Stimulated activated CD8-positive, alpha-beta memory T cell treated with anti-CD3 and anti-CD28 coated beads, Interleukin-15, amount 100 ng/mL, for 24 hours (primary cell): ENCODE data around the gene TMEM44.
"Not testable (repeated sequence)": the region's sequence is repeated elsewhere in the genome, so short reads cannot be mapped to it uniquely, and the experiment has no call there.

ENCODE experiments used
- DNase-seq: peaks from one replicate; pipeline ENCODE4 v3.0.0-alpha.2; 2020; ENCODE audit warnings: low read depth

Gene TMEM44

DNA sequence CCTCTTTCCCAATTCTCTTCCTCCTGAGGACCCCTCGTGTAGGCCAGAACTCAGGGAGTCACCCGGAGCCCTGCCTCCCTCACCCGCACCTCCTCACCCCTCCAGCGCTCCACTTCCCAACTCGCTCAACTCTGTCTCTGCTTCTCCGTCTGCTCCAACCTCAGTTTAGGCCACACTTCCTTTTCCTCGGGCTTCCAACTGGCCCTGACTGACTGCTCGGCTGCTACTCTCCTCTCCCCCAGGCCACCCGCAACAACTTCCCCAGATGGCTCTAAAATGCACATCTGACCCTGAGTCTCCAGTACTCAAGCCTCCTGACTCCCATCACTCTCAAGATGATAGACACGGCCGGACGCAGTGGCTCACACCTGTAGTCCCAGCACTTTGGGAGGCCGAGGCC is 23.6 kb downstream of the TMEM44 start:
- DNase-seq, result no peak

DNA sequence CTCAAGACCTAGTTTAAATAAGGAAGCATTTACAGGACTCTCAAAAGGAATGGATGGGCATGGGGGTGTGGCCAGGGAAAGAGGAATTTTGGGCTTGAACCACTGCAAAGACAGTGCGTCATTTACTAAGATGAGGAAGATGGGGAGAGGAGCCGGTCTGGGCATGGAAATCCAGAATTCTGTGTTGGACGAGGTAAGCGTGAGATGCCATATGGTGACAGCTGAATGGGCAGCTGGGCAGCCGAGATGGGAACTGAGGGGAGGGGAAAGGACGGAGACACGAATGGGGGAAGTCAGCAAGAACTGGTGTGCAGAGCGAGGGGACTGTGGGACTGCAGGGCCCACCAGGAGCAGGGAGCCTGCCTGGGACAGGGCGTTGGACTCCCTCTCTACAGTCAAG is 24.2 kb downstream of the TMEM44 start:
- DNase-seq, result no peak

DNA sequence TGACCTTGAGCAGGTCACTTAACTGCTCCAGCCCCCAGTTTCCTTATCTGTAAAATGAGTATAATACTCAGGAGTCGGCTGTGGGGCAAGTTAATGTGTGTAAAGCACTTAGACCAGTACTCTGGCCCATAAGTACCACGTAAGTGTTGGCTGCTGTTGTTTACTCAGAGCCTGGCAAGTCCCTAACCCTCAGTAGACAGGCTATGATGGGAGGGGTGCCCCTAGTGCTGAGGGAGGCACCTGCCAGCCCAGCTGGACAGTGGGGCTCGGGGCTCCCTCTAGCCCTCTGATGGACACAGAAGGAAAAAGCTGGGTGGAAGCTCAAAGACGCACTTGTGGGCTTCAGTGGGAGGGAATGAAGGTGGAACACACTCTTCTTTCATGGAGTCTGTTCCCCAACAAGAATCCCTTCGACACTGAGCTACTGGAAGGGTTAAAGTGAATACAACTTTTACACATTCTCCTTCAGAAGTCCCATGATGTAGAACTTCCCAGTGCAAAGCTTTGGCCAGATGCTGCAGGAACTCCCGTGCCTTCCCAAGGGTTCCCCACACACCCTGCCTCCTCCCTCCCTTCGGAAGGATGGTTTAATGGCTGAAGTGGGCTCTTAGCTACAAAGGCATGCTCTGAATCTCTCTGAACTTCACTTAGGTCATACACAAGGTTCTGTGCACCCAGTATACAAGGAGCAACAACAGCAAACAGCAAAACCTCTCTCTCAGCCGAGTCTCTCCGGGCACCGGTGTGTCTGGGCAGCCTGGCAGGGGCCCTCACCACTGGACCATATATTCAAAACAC is 25.4 kb downstream of the TMEM44 start:
- no peak for DNase-seq

DNA sequence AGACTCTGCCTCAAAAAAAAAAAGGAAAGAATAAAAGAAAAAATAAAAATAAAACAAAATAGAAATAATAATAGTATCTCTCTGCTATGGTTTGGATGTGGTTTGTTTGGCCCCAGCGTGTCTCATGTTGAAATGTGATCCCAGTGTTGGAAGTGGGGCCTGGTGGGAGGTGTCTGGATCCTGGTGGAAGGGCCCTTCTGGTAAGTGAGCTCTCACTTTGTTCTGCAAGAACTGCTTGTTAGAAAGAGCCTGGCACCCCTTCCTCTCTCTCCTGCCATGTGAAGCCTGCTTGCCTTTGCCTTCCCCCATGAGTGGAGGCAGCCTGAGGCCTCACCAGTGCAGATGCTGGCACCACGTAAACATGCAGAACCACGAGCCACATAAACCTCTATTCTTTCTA is 26.3 kb downstream of the TMEM44 start:
- DNase-seq, result no peak

DNA sequence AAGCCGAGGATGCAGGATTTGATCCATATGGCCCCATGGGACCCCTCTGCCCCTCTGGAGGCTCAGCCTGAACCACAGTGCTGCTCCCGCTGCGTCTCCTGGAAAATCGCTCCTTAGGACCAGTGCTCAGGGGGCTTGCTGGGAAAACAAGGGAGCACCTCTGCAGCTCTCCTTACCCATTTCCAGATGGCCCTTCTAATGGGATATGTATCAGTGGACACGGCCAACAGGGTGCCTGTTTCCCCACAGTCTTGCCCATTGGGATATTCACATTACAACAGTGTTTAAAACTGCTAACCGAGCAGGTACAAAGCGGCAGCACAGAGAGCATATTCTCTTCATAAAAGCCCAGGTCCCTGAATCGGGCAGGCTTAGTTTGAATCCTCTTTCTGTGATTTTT is 27.1 kb downstream of the TMEM44 start:
- no peak for DNase-seq

DNA sequence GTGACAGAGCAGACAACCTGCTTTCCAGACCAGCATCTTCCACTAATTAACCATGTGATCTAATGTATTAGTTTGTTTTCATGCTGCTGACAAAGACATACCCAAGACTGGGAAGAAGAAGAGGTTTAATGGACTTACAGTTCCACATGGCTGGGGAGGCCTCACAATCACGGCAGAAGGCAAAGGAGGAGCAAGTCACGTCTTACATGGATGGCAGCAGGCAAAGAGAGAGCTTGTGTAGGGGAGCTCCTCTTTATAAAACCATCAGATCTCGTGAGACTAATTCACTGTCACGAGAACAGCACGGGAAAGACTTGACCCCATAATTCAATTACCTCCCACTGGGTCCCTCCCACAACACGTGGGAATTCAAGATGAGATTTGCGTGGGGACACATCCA is 27.9 kb downstream of the TMEM44 start:
- DNase-seq, result not testable (repeated sequence)

DNA sequence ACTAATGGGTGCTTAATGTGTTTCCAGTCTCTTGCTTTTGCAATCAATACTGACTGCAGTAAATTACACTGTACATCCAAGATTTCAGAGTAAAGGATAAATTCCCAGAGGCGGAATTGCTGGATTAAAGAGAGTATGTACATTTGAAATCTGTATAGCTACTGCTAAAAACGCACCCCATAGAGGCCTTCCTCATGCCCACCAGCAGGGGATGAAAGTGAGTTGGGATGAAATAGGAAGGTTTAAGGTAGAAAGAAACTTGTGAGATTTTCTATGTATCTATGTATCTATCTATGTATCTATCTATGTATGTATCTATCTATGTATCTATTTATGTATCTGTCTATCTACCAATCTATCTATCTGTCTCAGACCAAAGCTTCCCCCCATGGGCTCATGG is 28.4 kb downstream of the TMEM44 start:
- DNase-seq, result no peak

DNA sequence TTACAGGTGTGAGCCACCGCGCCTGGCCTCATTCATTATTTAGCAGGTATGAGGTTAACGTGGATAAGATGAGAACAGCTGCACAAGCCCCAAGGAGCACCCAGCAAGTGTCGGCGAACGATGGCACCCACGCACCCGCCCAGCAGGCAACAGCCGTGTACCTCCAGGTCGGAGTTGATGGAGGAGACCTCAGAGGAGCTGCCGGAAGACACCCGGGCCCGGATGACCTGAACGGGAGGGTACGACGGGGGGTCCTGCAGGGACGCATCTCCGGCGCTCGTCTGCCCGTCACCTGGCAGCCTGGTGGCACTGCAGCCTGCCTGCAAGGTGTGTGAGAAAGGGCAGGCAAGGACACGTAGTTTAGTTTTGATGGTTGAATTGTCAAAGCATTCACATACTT is 29.1 kb downstream of the TMEM44 start:
- no peak for DNase-seq

DNA sequence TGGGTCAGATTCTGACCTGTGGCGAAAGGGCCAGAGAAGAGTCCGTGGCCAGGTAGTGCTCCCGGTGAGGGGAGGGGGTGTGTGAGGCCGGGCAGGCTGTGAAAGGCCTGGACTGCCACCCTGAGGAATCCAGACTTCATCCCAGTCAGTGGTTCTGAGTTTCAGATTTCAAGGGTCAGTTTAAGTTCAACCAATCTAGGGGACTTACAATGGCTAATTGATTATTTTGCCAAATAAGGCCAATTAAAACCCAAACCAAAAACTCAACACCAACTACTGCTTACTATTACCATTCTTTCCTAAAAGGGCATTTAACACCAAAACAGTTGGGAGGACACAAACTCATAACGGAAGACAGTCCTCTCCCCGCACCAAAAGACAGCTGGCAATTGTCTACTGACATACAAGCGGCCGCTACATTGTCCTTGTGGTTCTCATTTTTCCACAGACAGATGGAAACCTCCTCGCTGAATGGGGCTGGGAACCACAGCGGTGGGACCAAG is 30.5 kb downstream of the TMEM44 start:
- DNase-seq, result no peak

DNA sequence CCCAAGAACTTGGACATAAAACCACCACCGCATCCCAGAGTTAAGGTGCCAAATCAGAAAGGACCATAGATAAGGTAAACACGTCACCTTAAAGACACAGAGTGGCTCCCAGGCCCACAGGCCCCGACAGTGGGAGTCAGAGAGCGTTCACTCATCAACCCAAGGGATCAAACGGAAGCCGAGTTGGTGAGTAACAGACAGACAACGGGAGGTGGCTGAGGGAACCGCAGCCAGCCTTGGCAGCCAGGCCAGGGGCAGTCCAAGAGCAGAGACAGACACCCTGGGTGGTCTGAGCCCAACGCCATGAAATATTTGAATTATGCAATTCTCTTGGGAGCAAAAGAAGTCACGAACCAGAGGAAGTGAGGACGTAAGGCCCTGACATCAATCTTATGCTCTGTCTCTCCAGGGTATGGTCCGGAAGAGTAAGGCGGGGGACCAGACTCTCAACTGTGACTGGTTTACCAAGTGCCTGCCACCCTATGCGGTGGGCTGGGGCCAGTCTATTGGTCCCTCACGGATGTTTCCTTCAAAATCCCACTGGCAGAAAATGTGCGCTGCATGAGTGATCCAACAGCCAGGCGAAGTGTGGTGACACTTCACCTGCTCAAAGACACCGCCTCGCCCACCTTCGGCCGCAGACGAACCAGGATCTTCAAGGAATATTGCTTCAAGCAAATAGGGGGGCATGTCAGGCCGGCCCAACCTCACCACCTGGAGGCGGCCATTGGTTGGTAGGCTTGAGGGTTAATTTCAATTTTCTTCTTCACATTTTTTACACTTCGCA is 34.3 kb downstream of the TMEM44 start:
- DNase-seq, result no peak

DNA sequence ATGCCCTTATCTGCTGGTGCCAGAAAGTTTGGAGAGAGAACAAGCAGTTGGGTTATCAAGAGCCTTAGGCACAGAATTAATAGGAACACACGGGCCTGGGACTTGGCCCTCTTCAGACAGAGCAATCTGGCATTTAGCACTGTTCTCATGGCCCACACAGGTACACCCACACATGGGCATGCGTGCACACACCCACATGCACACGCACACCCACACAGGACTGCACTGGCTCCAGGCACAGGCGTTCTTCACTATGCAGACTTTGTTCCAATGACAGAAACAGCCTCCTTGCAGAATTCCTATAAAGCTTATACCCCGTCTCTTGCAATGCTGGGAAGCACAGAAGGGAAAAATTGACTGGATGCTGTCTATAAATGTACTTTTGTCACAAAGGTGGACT is 36.3 kb downstream of the TMEM44 start:
- no peak for DNase-seq

DNA sequence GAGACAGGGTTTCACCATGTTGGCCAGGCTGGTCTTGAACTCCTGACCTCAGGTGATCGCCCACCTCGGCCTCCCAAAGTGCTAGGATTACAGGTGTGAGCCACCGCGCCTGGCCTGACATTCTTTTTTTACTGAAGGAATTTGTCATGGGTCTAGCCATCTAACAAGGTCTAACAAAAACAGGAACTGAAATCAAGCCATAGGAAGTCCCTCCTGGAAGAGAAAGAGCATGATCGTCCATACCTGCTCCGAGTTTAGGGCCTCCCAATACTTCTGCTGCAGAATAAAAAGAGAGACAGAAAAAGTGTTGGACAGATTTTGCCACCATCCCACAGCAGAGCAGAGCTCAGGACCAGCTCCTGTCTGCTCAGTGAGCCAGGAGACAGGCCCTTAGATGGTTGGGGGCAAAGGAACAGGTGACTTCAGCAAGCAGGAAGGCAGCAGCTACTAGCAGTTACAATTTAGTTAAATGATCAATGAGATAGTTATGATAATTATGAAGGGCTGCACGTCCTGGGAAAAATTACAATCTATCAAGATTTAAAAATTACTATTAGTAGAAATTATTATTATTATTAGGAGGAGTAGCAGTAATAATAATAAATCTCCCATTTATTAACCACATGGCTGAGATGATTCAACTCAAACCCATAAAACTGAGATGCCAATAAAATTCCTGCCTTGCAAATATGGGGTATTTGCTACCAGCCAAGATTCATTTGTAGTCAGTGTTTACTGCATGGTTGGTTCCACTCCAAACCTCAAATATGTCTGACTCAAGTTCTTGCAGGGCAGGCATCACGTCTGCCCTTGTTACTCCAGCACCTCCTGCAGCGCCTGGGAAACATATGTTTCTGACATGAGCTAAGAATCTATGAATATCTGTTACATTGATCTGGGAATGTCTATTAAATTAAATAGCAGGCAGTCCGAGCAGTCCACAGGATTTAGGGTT is 40.1 kb downstream of the TMEM44 start:
- no peak for DNase-seq

DNA sequence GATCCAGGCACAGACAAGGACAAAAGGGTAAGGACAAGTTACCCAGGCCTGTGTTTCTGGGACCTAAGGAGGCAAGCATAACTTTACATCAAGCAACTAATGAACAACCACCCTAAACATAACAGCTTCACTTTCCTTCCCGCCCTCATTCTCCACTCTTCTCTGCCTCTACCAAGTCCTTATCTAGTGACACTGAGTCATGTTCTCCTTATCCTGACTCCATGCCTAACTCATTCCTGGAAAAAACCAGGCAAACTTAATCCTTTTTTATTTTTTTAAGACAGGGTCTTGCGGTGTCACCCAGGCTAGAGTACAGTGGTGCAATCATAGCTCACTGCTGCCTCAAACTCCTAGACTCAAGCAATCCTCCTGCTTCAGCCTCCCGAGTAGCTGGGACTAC is 44.5 kb downstream of the TMEM44 start:
- no peak for DNase-seq

DNA sequence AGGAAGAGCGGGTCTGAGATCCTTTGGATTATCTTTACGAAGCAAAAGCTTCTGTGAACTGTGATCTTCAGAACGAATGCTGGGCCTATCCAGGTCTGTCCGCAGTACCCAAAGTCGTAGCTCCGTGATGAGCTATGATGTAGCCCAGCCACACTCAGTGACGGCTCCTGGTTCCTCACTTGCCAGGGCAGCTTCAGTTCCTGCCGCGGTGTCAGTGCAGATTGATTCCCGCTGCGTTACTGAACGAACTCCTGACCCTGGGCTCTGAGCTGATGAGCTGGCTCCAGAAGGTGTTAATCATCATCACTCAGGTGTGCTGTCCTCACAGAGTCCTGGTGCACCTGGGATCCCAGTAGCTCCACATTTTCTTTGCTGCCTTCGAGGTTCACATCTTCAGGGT is 45.0 kb downstream of the TMEM44 start:
- no peak for DNase-seq

DNA sequence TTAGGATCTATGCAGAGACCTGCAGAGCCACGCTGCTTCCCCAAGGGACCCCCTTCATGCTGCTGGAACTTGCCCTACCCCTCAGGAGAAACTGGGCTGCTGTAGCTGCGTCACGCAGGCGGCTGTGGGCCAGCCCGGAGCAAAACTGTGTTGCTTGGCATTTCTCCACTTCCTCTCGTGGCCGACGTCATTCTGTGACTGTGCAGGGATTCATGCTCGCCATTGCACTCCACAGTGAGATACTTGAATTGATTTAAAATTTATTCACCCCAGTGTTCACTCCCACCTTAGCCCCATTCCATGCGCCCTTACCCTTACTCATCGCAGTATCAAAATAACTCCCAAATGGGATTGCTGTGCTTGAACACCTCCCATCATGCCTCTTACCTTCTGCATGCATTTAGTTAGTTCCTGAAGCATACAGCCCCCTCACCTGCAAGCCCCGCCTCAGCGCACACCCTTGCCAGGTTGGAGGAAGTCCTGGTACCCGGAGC is 45.7 kb downstream of the TMEM44 start:
- DNase-seq, result no peak

DNA sequence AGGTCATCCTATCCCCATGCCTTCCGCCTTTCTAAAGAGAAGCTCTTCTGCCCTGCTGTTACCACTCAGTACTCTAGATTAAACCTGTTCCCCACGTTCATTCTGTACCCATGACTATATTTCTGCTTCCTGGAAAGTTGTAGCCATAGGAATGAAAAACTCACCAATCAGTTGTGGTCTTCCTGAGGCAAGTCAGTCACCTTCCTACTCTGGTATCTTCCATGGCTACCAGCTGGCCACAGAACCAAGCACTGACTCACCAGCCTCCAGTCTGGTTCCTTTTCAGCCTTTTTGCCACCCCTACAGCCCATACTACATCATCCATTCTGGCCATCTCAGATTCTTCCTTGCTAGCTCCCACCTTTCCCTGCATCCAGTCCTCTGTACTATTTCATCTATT is 46.4 kb downstream of the TMEM44 start:
- DNase-seq, result no peak

DNA sequence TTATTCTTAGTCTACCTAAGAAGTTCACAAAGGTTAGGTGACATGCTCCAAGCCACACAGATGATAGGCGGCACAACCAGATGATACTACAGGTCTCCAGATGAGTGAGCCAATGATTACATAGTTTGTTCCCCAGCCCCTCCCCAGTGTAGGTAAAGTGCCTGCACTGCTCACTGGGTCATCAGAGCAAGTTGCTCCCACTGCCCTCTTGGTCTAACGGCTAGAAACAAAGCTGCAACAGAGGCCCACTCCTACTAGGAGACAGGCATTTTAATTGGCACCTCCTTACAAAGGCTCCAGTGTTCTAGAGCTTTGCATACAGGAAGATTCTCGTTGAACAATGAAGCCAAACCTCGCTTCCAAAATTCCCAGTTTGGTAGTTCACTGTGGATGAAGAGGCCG is 47.3 kb downstream of the TMEM44 start:
- no peak for DNase-seq

DNA sequence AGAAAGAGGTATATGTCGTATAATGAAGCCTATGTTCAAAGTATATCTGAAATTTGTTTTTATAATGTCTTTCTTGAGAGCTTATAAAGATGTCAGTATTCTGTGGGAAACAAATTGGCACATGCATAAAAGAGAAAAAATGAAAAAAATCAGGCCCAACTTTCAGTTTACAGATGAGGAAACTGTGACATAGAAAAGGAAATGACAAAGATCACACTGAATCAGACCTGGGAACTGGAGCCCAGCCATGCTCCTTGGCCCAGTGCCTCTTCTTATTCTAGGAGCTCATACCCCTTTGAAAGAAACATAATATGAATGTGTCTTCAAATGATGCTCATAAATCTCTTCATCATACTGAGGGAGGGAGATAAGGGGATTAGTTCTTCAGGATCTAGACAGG is 48.4 kb downstream of the TMEM44 start:
- no peak for DNase-seq

DNA sequence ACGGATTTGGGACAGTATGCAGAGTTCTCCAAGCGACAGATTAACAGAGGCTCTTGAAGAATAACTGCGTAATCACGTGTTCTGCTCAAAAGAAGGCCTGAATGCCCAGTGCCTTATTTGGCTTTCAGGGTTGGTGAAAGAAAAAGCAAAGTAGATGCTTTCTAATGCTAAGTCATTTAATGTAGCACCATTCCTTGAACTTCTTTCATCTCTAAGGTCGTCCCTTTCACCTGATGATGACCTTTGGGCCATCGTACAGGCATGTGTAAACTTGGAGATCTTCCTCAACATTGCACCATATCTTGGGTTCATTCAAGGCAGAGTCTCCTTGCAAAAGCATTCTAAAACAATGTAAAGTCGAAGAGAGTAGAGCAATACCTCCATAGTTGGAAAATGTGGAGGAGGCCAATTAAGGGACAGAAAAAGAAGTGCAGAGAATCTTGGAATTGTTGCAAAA is 48.9 kb downstream of the TMEM44 start:
- no peak for DNase-seq

DNA sequence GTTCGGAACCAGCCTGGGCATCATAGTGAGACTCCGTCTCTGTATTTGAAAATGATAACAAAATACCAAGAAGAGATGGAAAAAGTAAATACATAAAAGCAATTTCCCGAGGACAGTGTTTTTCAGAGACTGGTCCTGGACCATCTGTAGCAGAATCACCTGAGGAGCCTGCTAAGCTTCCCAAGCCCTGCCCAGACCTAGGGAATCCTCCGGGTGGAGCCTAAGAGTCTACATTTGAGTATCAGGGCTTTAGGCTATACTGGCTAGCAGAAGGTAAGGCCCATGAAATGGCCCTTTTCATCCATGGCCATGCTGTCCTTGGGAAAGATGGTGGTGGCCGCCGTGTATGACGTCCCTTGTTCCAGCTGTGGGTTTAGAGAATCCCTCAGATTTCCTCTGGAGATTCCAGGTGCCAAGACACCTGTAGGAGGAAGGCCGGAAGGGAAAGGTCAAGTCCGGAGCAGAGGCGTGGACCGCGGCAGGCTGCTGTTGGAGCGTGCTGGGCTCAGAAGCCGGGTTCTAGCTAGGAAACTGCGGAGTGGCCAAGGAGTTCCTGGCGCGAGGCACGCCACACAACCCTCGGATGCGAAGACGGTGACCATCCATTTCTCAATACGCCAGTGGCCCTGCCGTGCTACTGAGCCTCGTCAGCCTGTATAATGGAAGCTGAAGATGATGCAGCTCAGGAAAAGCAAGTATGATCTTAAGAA is 50.9 kb downstream of the TMEM44 start:
- DNase-seq, result no peak

DNA sequence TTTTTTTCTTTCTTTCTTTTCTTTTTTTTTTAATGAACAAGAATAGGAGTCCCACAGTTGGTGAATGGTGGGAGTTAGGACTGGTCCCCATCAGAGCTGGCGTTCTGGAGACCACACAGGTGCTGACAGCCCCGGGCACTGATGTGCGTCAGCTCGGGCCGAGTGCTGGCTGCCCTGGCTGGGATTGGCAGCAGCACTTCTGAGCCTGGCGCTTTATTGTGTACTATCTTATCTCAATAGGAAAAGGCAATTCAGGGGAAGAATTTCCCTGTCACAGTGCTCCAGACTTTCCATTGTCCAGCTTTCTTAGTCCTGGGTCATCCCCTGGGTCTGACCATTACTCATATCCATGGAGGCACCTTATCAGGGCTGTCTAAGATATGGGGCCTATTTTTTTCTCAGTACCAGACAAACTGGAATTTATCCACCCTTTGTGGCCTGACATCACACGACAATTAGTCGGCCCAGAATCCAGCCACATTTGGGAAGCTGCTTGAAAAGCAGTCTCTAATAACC is 54.1 kb downstream of the TMEM44 start:
- DNase-seq, result no peak
